Activated CD8-positive, alpha-beta memory T cell treated with anti-CD3 and anti-CD28 coated beads for 4 hours (primary cell): Measurements from ENCODE around the gene RNF26.
A peak's percentile ranks its signal among the peaks of the same experiment; 100 is the strongest.

ENCODE experiments used
- DNase-seq, 2 donors: peaks; one replicate each; pipeline ENCODE4 v3.0.0-alpha.2; 2020; ENCODE audit warnings: low read depth in 2 of 2

Gene RNF26

DNA sequence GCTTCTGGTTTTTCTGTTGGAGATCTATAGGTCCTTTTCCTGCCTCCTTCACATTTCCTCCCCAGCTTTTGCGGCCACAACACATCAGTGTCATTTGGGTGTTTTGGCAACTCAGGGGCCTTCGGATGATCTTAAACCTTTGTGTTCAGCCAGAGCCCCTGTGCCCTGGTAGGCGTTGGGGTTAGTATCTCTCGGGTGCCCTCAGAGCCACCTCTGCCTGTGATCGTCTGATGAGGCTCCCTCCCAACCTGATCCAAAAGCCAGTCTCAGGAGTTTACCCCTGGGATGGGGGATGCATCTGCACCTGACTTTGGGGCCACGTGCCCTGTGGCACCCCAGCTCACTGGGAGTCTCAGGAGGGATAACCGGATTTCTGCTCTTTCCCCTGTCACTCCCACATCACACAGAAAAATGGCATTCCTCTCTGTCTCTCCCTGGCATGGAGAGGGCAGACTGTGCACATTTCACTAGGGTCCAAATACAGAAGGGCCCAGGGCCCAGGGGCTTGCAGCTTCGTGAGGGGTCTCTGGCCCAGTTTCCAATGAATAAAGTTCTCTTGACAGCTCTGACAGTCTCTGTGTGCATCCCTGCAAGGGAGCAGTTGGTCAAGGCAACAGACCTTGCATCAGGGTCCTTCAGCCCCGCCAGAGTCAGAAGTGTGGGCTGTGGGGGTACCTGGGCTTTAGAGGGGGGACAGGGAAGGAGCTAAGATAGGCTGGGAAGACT is 2.6 kb downstream of the RNF26 start:
- DNase-seq = no peak

DNA sequence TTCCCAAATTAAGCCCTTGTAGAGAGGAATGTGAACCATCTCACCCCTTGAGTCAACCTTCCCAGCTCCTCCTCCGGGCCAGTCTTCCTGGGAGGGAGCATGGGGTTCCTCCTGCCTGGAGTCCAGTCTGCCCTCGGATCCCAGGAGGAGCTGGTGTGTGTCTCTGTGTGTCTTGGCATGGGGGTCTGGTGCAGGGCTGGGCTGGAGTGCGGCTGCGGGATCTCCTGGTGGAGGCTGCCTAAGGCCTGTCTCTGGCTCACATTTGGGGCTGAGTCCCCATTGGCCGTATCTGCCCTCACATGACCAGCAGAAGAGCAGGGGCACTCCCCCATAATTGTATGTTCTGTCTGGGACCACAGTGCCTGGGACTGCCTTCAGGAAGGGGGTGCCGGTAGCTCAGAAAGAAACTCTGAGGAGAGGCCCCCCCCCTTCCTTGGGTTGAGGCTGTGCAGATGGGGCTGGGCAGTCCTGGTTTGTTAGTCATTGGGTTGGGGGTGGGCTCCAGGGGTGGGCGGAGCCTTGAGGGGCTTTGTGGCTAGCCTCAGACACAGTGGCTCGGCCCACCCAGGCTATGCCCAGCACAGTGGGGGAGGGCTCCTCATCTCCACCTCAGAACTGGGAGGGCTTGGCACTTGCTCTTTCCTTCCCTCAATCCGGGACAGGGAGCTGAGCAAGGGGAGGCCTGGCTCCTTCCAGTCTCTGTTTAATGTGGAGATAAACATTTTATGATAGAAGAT is 3.4 kb downstream of the RNF26 start:
- DNase-seq = no peak

DNA sequence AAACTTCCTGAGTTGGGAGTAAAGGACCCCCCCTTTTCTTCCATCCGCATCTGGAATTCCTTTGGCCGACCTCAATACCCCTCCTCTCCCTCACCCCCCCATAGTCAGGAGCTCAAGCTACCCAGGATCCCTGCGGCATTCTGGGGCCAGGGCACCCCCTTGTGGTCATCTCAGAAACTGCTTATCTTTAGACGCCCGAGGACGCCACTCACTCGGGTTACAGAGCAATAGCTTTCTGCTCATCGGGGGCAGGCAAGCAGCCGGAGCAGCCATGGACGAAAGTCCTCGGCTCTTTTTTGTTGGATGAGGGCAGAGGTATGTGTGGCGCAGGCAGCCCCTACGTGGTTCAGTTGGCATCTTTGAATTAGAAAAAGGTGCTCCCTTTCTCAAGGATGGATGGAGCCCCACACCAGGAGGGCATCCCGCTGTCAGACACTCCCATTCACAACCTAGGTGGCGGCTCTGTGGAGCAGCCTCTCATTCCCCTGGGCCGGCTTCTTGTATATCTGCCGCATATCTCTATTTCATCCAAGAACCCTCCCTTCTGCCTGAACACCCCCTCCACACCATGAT is 4.1 kb downstream of the RNF26 start:
- DNase-seq = peak in 1 of 2 donors; percentile 36

- DNase-seq = no peak
These were observed 4.8 kb downstream of the RNF26 start for GRCh38 chr11:119338965-119339588.

GRCh38 chr11:119339589-119340334 is 5.4 kb downstream of the RNF26 start:
- no peak for DNase-seq

- DNase-seq = no peak
These were observed 6.3 kb downstream of the RNF26 start, which contains the start of gene C1QTNF5 for GRCh38 chr11:119340335-119341221. TSS of gene C1QTNF5 (minus strand) at chr11:119340883. CDS start at chr11:119340397, 486 bp downstream.

- no peak for DNase-seq
These were observed 7.1 kb downstream of the RNF26 start for GRCh38 chr11:119341222-119342022.

- no peak for DNase-seq
These were observed 7.6 kb downstream of the RNF26 start for GRCh38 chr11:119342023-119342300.

GRCh38 chr11:119342362-119343130 is 8.2 kb downstream of the RNF26 start:
- no peak for DNase-seq

- no peak for DNase-seq
These were observed 9.4 kb downstream of the RNF26 start for GRCh38 chr11:119343726-119344125.

GRCh38 chr11:119344291-119345010 is 10.1 kb downstream of the RNF26 start:
- no peak for DNase-seq

- no peak for DNase-seq
These were observed 11.4 kb downstream of the RNF26 start for GRCh38 chr11:119345685-119346084.

- no peak for DNase-seq
These were observed 12.3 kb downstream of the RNF26 start, which contains the start of gene MFRP for GRCh38 chr11:119346605-119347004. TSS of gene MFRP (minus strand) at chr11:119346705. CDS start at chr11:119346513, 192 bp downstream.

DNA sequence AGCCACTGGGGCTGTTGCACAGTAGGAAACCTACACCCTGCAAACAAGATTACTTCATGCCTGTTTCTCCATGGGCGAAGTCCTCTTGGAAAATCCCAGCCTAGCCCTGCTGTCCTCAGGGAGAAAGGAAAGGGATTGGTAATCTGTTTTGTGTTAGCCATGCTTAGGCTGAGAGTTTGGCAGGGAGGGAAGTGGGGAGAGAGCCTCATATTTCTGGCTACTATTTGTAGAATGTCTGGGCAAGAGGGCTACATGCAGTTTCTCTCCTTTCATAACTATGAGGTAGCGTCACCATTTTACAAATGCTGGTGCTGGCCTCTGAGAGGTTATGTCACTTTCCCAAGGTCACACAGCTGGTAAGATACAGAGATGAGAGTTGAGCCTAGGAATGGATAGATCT is 12.9 kb downstream of the RNF26 start:
- DNase-seq = no peak

- no peak for DNase-seq
These were observed 13.7 kb downstream of the RNF26 start for GRCh38 chr11:119347940-119348605.

GRCh38 chr11:119350302-119350701 is 16.0 kb downstream of the RNF26 start:
- DNase-seq = no peak

- DNase-seq = no peak
These were observed 16.9 kb downstream of the RNF26 start for GRCh38 chr11:119351232-119351631.

DNA sequence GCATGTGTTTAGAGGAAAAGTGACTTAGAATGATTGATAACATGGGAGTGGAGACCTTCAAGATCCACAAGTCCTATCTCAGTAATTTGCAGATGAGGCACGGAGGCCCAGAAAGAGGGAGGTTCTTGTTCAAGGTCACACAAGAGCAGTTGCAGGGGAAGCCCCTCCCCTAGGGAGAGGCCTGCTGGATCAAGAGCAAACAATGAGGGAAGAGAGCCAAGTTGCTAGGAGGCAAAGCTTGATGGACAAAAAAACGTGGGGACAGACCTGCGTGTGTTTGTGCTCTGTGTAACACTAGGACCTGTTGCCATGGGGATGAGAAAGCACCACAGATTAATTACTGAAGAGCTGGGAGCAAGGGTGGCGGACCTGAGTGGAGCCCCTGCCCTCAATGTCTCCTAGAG is 18.5 kb downstream of the RNF26 start:
- DNase-seq = no peak
